ENCODE data around the gene KRTAP9-9.

Gene KRTAP9-9

DNA sequence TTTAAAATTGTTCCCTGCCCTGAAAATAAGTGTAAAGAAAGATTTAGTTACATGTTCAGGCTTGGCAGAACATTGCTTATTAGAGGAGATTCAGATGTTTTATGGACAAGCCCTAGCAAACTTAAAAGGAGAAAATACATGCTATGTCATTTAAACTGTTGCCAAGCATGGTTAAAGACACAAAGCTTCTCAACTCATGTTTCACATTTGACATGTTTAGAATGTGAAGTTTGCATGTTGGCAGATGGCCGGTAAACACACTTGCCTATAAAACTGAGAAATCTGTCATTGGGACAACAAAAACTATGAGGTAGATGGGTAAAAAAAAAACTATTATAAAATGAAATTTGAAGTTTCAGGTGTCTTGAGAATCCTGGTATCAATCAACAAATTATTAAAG lies 41.7 kb downstream of the KRTAP9-9 start:
- CTCF ChIA-PET: no interaction called here
- H3K27ac ChIP-seq: no peak overlapping the region
- POLR2A ChIA-PET (ENCODE audit: low non-redundant PET): no interaction called here
- no peak for DNase-seq (ENCODE audit: low spot score)
- TF ChIP-seq, protein P1, sequence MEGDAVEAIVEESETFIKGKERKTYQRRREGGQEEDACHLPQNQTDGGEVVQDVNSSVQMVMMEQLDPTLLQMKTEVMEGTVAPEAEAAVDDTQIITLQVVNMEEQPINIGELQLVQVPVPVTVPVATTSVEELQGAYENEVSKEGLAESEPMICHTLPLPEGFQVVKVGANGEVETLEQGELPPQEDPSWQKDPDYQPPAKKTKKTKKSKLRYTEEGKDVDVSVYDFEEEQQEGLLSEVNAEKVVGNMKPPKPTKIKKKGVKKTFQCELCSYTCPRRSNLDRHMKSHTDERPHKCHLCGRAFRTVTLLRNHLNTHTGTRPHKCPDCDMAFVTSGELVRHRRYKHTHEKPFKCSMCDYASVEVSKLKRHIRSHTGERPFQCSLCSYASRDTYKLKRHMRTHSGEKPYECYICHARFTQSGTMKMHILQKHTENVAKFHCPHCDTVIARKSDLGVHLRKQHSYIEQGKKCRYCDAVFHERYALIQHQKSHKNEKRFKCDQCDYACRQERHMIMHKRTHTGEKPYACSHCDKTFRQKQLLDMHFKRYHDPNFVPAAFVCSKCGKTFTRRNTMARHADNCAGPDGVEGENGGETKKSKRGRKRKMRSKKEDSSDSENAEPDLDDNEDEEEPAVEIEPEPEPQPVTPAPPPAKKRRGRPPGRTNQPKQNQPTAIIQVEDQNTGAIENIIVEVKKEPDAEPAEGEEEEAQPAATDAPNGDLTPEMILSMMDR (conservative IDR thresholded peaks at IDR 0.05; ENCODE audit: low read depth): no peak

- DNase-seq (ENCODE audit: low spot score): no peak
- CTCF ChIA-PET: no interaction called here
- POLR2A ChIA-PET (ENCODE audit: low non-redundant PET): no interaction called here
- TF ChIP-seq, protein P1 (conservative IDR thresholded peaks at IDR 0.05; ENCODE audit: low read depth): no peak
- H3K27ac ChIP-seq: no peak overlapping the region
Measured at GRCh38 chr17:41298458-41299135, 43.4 kb downstream of the KRTAP9-9 start.

DNA sequence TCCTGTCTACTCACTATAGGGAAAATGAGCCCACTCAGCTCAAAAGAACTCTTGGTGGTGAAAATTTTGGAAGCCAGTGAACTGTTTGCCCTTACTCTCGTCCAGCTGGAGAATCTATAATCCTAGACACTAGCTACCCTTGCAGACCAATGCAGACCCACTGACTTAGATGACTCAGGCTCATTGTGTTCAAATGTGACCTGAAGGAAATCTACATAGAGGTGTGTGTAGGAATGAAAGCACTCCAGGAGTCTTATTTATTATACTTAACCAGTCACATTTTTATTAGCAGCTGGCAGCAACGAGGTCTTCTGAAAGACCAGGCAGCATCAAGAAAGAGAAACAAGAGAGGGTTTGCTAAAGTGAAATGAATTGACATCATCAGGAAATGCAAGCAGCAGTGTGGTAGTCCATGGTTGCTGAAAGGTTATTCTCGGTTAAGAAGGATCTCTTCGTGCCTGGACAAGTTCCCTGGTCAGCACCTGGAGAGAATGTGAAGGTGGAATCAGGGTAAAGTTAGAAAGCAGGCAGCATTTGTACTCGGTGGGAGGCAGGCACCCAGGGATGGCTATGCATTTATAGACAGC lies 46.1 kb downstream of the KRTAP9-9 start:
- DNase-seq (ENCODE audit: low spot score): peak; percentile 62
- CTCF ChIA-PET: interaction anchor here (0.7 to 1.0 kb wide), 2 partner anchors 21 to 23 kb away, joined by 4 to 5 read pairs; no protein-coding TSS in a partner anchor

DNA sequence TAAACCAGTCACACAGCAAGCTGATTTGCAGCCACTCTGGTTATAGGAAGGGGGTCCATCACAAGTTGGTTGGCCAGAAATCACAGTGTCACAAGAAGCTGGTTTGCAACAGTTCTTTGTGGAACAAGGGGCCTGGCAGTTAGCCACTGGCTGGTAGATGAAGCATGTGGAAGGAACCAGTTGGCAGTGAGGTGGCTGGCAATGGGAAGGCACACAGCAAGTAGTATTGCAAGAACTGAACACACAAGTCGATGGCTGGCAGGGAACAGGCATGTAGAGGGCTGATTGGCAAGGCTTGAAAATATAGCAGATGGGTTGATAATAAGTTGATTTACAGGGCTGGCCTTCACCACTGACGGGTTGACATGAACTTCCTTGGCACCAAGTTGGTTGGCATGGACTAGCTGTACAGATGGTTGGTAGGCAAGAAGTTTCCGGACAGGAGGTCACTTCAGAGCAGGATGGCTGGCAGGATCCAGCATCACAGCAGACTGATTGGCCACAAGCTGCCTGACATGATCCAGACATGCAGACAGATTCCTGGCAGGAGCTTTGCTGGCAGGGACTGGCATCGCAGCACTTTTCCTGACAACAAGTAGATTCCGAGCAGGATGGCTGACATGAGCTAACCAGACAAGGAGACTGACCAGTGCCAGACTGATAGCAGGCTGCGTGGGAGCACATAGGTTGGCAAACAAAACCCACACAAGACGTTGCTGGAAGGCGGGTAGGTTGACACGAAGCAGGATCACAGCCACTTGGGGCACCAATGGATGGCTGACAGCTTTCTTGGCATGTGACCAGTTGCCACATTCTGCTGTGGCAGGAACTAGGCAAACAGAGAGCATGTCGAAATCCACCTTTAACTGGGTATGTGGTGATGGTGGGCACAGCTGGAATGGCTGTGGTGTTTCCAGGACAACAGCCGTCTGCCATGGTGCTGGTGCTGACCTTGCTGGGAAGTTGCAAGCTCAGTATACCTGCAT lies 47.0 kb downstream of the KRTAP9-9 start, which contains the start of gene KRTAP29-1:
Gene KRTAP29-1 (minus strand): TSS at position 936 of the 986 bp plus-strand sequence. CDS start 0 bp downstream, at position 936.
- ChIA-PET CTCF (interaction anchor here (0.9 to 1.0 kb wide), 2 partner anchors 20 to 760 kb away, joined by 3 to 4 read pairs; no protein-coding TSS in a partner anchor), POLR2A (ENCODE audit: low non-redundant PET) (no interaction called here)
- H3K27ac ChIP-seq: peak within 1 kb of the TSS; percentile 71
- TF ChIP-seq, protein P1 (conservative IDR thresholded peaks at IDR 0.05; ENCODE audit: low read depth): no peak
- DNase-seq (ENCODE audit: low spot score): no peak

More for the DNA sequence above, 46.1 kb downstream of the KRTAP9-9 start:
- peak overlapping the region; percentile 71 for H3K27ac ChIP-seq
- TF ChIP-seq, protein P1 (conservative IDR thresholded peaks at IDR 0.05; ENCODE audit: low read depth): no peak
- POLR2A ChIA-PET (ENCODE audit: low non-redundant PET): no interaction called here

DNA sequence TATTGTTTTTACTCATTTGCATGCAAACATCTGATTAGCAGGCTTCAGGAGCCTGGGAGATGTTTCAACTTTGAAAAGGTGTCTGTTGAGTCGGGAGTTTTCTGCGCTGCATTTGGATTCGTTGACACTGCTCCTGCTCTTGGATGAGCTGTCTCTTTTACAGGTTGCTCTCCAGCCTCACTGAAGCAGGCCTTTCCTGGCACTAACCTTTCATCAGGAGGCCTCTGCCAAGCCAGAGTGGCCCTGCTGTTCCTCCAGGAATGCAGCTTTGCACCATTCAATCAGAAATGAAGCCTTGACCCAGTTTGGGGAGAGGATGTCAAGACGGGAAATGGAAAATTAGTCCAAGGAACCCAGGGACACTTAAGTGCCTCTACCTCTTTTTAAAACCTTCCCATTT lies 47.8 kb downstream of the KRTAP9-9 start:
- H3K27ac ChIP-seq: no peak overlapping the region
- TF ChIP-seq, protein P1 (conservative IDR thresholded peaks at IDR 0.05; ENCODE audit: low read depth): no peak
- CTCF ChIA-PET: interaction anchor here (0.9 kb wide), 1 partner anchor 761 kb away, joined by 3 read pairs; no protein-coding TSS in a partner anchor
- DNase-seq (ENCODE audit: low spot score): no peak
- POLR2A ChIA-PET (ENCODE audit: low non-redundant PET): no interaction called here

GRCh38 chr17:41304091-41304490 lies 48.9 kb downstream of the KRTAP9-9 start:
- no peak overlapping the region for H3K27ac ChIP-seq
- CTCF ChIA-PET: interaction anchor here (0.7 kb wide), 1 partner anchor 16 kb away, joined by 3 read pairs; no protein-coding TSS in a partner anchor
- POLR2A ChIA-PET (ENCODE audit: low non-redundant PET): no interaction called here
- no peak for DNase-seq (ENCODE audit: low spot score)
- TF ChIP-seq, protein P1 (conservative IDR thresholded peaks at IDR 0.05; ENCODE audit: low read depth): no peak
